ENCODE data around the gene DZIP3. TPM values are rescaled to one million over a fixed set of nuclear protein-coding genes. Genes with fewer than 3 reads are reported as not detected.
"Not testable (repeated sequence)": the region's sequence is repeated elsewhere in the genome, so short reads cannot be mapped to it uniquely, and the experiment has no call there.

DZIP3 gene
- total RNA-seq, 1 donor from 2014 or later, result 27.2 TPM

GRCh38 chr3:108677811-108678210 is 88.3 kb downstream of the DZIP3 start:
- Mint-ChIP-seq H3K36me3 (peaks cover 45% of the 10 kb centered on the region), H3K4me1 (no peaks in the 10 kb centered on the region), H3K9me3 (peaks cover 7% of the 10 kb centered on the region), H3K4me3 (no peak overlapping the region), H3K27ac (no peak overlapping the region), H3K27me3 (ENCODE audit: low read depth) (no peaks in the 10 kb centered on the region)
- no peak for TF ChIP-seq CTCF (IDR thresholded peaks at IDR 0.05; ENCODE audit: unreplicated experiment)
- DNase-seq (ENCODE audit: low spot score in 2 of 2, unreplicated experiment in 2 of 2), result no peak

GRCh38 chr3:108692286-108692685 is 102.8 kb downstream of the DZIP3 start:
- not testable (repeated sequence) for H3K4me3 Mint-ChIP-seq; H3K4me1 Mint-ChIP-seq; H3K27ac Mint-ChIP-seq; H3K27me3 Mint-ChIP-seq (ENCODE audit: low read depth); DNase-seq (ENCODE audit: low spot score in 2 of 2, unreplicated experiment in 2 of 2)
- Mint-ChIP-seq H3K9me3 (peaks cover 23% of the 10 kb centered on the region), H3K36me3 (peaks cover 73% of the 10 kb centered on the region)

GRCh38 chr3:108698461-108698860 is 108.9 kb downstream of the DZIP3 start:
- no peaks in the 10 kb centered on the region for H3K27me3 Mint-ChIP-seq (ENCODE audit: low read depth)
- no peaks in the 10 kb centered on the region for H3K4me1 Mint-ChIP-seq
- H3K9me3 Mint-ChIP-seq, result peaks cover 58% of the 10 kb centered on the region
- peaks cover 53% of the 10 kb centered on the region for H3K36me3 Mint-ChIP-seq
- no peak overlapping the region for H3K27ac Mint-ChIP-seq
- DNase-seq (ENCODE audit: low spot score in 2 of 2, unreplicated experiment in 2 of 2), result no peak
- no peak overlapping the region for H3K4me3 Mint-ChIP-seq
- no peak for TF ChIP-seq CTCF (IDR thresholded peaks at IDR 0.05; ENCODE audit: unreplicated experiment)

- Mint-ChIP-seq H3K4me1 (no peaks in the 10 kb centered on the region), H3K27ac (no peak overlapping the region), H3K36me3 (peaks cover 17% of the 10 kb centered on the region), H3K27me3 (ENCODE audit: low read depth) (no peaks in the 10 kb centered on the region), H3K4me3 (no peak overlapping the region), H3K9me3 (peaks cover 59% of the 10 kb centered on the region)
- TF ChIP-seq CTCF (IDR thresholded peaks at IDR 0.05; ENCODE audit: unreplicated experiment), result no peak
- DNase-seq (ENCODE audit: low spot score in 2 of 2, unreplicated experiment in 2 of 2), result no peak
These were observed 115.5 kb downstream of the DZIP3 start for GRCh38 chr3:108705045-108705444.

DNA sequence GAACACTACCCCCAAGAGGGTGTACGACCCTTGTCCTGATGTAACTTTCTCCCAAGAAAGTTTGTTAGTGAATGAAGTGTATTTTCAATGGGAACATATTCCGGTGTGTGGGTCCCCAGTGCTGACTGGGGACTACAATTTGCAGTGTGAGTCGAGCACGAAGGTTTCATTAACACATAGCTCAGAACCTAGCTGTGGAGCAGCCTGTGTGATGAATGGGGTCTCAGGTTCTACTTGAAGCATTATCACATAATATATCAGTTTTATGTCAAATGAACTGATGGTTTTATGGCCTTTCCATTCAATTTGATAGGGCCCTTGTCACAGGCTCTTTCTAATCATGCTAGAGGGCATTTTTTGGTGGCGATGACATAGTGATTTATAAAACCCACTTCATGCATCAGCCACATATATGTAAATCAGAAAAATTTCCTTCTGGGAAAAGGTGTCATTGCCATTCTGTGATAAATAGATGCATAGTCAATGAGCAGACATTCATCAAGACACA is 123.5 kb downstream of the DZIP3 start:
- Mint-ChIP-seq H3K4me1 (no peaks in the 10 kb centered on the region), H3K27ac (no peak overlapping the region), H3K9me3 (peaks cover 4% of the 10 kb centered on the region), H3K27me3 (ENCODE audit: low read depth) (peaks cover 68% of the 10 kb centered on the region), H3K36me3 (no peaks in the 10 kb centered on the region), H3K4me3 (no peak overlapping the region)
- DNase-seq (ENCODE audit: low spot score in 2 of 2, unreplicated experiment in 2 of 2), result no peak
- TF ChIP-seq CTCF (IDR thresholded peaks at IDR 0.05; ENCODE audit: unreplicated experiment), result no peak

- no peak for DNase-seq (ENCODE audit: low spot score in 2 of 2, unreplicated experiment in 2 of 2)
- Mint-ChIP-seq H3K27ac (no peak overlapping the region), H3K4me3 (no peak overlapping the region), H3K4me1 (peaks cover 6% of the 10 kb centered on the region), H3K27me3 (ENCODE audit: low read depth) (peaks cover 75% of the 10 kb centered on the region), H3K36me3 (no peaks in the 10 kb centered on the region), H3K9me3 (peaks cover 4% of the 10 kb centered on the region)
- no peak for TF ChIP-seq CTCF (IDR thresholded peaks at IDR 0.05; ENCODE audit: unreplicated experiment)
These were observed 124.3 kb downstream of the DZIP3 start for GRCh38 chr3:108713816-108714215.

All from mesothelial cell of epicardium (in vitro differentiated cells).